Panc1 (cell line): Measurements from ENCODE around the gene GALNT10. TPM values are rescaled to one million over a fixed set of nuclear protein-coding genes. Genes with fewer than 3 reads are reported as not detected.

Source experiments
- ATAC-seq: fragments of 200-7000 bp; cut with Tn5 transposase; 2 replicates; pipeline ENCODE4 v1.9.1; 2020; ENCODE audit warnings: mild to moderate bottlenecking, moderate library complexity
- BruUV-seq: library from RNA; stranded (reverse); fragments of 400-500 nt; replicated peaks from 2 replicates; lab custom pipeline; 2021; lab: Mats Ljungman, UMichigan
- CTCF ChIA-PET: fragments of 300-600 bp; sonication (Branson Sonifier 250); formaldehyde crosslinking; loops from one replicate; lab custom pipeline; 2022; ENCODE audit warnings: antibody characterized with exemption; lab: Charles Lee
- POLR2A ChIA-PET: fragments of 300-600 bp; sonication (Branson Sonifier 250); formaldehyde crosslinking; loops from one replicate; lab custom pipeline; 2022; ENCODE audit warnings: antibody characterized with exemption; lab: Charles Lee
- DNase-seq: peaks from one replicate; pipeline ENCODE4 v3.0.0-alpha.2; 2010; ENCODE audit warnings: low read depth, low spot score
- H3K27ac ChIP-seq: 2 replicates; pipeline ENCODE4 v1.5.1; 2011; ENCODE audit warnings: mild to moderate bottlenecking, low read length, inconsistent platforms
- H3K27me3 ChIP-seq: fragments of 200-500 bp; sonication (Bioruptor generic); 2 replicates; pipeline ENCODE4 v1.6.0; 2014; ENCODE audit warnings: low read length, inconsistent platforms; ENCODE audit not compliant: control insufficient read depth, insufficient read depth
- H3K36me3 ChIP-seq: fragments of 200-500 bp; sonication (Bioruptor generic); 2 replicates; pipeline ENCODE4 v1.5.1; 2014; ENCODE audit warnings: inconsistent platforms, mild to moderate bottlenecking, low read length, moderate library complexity; ENCODE audit not compliant: control insufficient read depth, insufficient read depth
- H3K4me1 ChIP-seq: 2 replicates; pipeline ENCODE4 v1.5.1; 2011; ENCODE audit warnings: inconsistent platforms, mild to moderate bottlenecking, low read length, moderate library complexity; ENCODE audit not compliant: control insufficient read depth, insufficient read depth
- H3K4me3 ChIP-seq, 2 experiments: 2 replicates each; pipeline ENCODE4 v1.5.1; 2011 to 2012; ENCODE audit warnings: low read depth in 2 of 2, low read length in 2 of 2, mild to moderate bottlenecking in 2 of 2, inconsistent platforms in 1 of 2, moderate library complexity in 1 of 2
- H3K9me3 ChIP-seq: fragments of 200-500 bp; sonication (Bioruptor generic); 2 replicates; pipeline ENCODE4 v1.5.1; 2014; ENCODE audit warnings: low read depth, mild to moderate bottlenecking, inconsistent platforms, low read length, moderate library complexity; ENCODE audit not compliant: control insufficient read depth, insufficient read depth
- POLR2AphosphoS5 ChIP-seq: IDR thresholded peaks from 2 replicates; pipeline ENCODE4 v1.6.1; 2012; ENCODE audit warnings: mild to moderate bottlenecking, low read depth, low read length, moderate library complexity
- SIN3A ChIP-seq: IDR thresholded peaks from 2 replicates; pipeline ENCODE4 v1.6.1; 2012; ENCODE audit warnings: low read depth, mild to moderate bottlenecking, low read length, moderate library complexity, borderline replicate concordance; ENCODE audit not compliant: insufficient read depth
- TCF7L2 ChIP-seq: IDR thresholded peaks from 2 replicates; pipeline ENCODE4 v1.6.1; 2011; ENCODE audit warnings: mild to moderate bottlenecking, low read depth, low read length, inconsistent platforms
- in situ Hi-C: cut with HindIII; loops from 2 replicates; pipeline ENCODE4 v1.10.0; 2016; ENCODE audit warnings: low sequenced_read_pairs, low pct_unique_long_range_greater_than_20kb
- intact Hi-C: fragments of 100-400 bp; cut with micrococcal nuclease; formaldehyde crosslinking; loops from one replicate; pipeline ENCODE4 v1.10.0; 2022; ENCODE audit not compliant: unreplicated experiment
- total RNA-seq: library from RNA; stranded (reverse); gene quantifications from one replicate; pipeline ENCODE4 v1.2.1, GENCODE V29; 2021; ENCODE audit not compliant: unreplicated experiment
- TF ChIP-seq, protein P1 (sequence below): fragments of 450-650 bp; IDR thresholded peaks from 2 replicates; pipeline ENCODE4 v1.5.1; 2017; ENCODE audit warnings: mild to moderate bottlenecking
- TF ChIP-seq, protein P2 (sequence below), 2 experiments: IDR thresholded peaks; 2 replicates each; pipeline ENCODE4 v1.6.1; 2011 to 2012; ENCODE audit warnings: low read depth in 2 of 2, control low read depth in 1 of 2, low read length in 1 of 2, mild to moderate bottlenecking in 1 of 2, moderate library complexity in 1 of 2; ENCODE audit not compliant: insufficient read depth in 1 of 2

Gene GALNT10
- total RNA-seq, 1 experiment from 2014 or later, result 50.5 TPM

DNA sequence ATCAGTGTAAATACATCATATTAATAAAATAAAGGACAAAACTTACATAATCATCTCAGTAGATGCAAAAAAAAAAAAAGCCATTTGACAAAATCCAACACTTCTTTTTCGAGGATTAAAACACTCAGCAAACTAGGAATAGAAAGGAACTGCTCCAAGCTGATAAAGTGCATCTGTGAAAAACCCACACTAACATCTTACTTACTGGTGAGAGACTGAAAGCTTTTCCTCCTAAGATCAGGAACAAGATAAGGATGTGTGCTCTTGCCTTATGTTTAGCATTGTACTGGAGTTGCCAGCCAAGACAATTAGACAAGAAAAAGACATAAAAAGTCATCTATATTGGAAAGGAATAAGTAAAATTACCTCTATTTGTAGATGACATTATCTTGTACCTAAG lies 135.0 kb downstream of the GALNT10 start:
- no TSS peak for BruUV-seq
- Histone ChIP-seq H3K27me3 (no peaks in the 10 kb centered on the region), H3K4me3 (no peak overlapping the region), H3K9me3 (no peaks in the 10 kb centered on the region), H3K4me1 (no peaks in the 10 kb centered on the region), H3K27ac (no peak overlapping the region), H3K36me3 (no peaks in the 10 kb centered on the region)
- TF ChIP-seq TCF7L2, result no peak
- in situ Hi-C loops, result no loop called here
- CTCF ChIA-PET, result interaction anchor here (0.7 kb wide), 1 partner anchor 66 kb away, joined by 4 read pairs; no protein-coding TSS in a partner anchor
- POLR2A ChIA-PET, result no interaction called here
- ATAC-seq (no peak), DNase-seq (no peak)
- intact Hi-C loops, result no loop called here

DNA sequence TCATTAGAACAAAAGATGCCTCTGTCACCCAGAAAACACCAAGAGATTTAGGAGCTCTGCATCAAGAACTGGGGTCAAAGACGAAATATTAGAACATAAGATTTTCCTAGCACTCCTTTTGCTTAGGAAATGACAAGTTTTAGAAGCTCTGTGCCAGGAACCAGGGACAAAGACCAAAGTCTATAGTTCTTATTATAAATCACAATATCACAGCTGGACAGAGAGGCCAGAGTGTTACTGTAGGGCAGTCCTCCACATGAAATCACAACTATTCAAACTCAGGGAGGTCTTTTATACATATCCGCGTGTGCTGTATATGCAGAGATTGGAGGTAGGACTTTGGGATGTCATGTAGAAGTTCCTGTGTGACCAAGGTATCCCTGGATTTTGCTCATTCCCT lies 138.5 kb downstream of the GALNT10 start:
- no peaks in the 10 kb centered on the region for H3K27me3 ChIP-seq
- ATAC-seq, result no peak
- CTCF ChIA-PET, result no interaction called here

DNA sequence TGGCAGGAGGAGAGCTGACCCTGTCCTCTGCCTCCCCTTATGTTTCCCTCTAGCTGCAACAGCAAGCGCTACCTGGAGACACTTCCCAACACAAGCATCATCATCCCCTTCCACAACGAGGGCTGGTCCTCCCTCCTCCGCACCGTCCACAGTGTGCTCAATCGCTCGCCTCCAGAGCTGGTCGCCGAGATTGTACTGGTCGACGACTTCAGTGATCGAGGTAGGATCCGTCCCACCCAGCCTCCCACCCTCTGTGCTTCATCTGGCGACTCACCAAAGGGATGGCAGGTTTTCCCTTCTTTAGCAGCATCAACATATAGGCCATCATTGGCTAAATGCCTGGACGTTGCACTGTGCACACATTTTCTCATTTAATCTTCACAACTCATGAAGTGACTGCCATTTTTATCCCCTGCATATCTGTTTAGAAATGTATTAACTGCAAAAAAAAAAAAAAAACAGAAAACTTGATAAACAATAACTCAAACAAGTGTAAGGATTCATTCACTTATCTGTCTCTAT lies 139.0 kb downstream of the GALNT10 start:
- no peak overlapping the region for H3K4me3 ChIP-seq
- CTCF ChIA-PET, result no interaction called here
- H3K4me1 ChIP-seq, result no peaks in the 10 kb centered on the region
- no peaks in the 10 kb centered on the region for H3K9me3 ChIP-seq
- TF ChIP-seq, protein P1, sequence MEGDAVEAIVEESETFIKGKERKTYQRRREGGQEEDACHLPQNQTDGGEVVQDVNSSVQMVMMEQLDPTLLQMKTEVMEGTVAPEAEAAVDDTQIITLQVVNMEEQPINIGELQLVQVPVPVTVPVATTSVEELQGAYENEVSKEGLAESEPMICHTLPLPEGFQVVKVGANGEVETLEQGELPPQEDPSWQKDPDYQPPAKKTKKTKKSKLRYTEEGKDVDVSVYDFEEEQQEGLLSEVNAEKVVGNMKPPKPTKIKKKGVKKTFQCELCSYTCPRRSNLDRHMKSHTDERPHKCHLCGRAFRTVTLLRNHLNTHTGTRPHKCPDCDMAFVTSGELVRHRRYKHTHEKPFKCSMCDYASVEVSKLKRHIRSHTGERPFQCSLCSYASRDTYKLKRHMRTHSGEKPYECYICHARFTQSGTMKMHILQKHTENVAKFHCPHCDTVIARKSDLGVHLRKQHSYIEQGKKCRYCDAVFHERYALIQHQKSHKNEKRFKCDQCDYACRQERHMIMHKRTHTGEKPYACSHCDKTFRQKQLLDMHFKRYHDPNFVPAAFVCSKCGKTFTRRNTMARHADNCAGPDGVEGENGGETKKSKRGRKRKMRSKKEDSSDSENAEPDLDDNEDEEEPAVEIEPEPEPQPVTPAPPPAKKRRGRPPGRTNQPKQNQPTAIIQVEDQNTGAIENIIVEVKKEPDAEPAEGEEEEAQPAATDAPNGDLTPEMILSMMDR, result no peak
- TF ChIP-seq, protein P2, sequence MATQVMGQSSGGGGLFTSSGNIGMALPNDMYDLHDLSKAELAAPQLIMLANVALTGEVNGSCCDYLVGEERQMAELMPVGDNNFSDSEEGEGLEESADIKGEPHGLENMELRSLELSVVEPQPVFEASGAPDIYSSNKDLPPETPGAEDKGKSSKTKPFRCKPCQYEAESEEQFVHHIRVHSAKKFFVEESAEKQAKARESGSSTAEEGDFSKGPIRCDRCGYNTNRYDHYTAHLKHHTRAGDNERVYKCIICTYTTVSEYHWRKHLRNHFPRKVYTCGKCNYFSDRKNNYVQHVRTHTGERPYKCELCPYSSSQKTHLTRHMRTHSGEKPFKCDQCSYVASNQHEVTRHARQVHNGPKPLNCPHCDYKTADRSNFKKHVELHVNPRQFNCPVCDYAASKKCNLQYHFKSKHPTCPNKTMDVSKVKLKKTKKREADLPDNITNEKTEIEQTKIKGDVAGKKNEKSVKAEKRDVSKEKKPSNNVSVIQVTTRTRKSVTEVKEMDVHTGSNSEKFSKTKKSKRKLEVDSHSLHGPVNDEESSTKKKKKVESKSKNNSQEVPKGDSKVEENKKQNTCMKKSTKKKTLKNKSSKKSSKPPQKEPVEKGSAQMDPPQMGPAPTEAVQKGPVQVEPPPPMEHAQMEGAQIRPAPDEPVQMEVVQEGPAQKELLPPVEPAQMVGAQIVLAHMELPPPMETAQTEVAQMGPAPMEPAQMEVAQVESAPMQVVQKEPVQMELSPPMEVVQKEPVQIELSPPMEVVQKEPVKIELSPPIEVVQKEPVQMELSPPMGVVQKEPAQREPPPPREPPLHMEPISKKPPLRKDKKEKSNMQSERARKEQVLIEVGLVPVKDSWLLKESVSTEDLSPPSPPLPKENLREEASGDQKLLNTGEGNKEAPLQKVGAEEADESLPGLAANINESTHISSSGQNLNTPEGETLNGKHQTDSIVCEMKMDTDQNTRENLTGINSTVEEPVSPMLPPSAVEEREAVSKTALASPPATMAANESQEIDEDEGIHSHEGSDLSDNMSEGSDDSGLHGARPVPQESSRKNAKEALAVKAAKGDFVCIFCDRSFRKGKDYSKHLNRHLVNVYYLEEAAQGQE (IDR thresholded peaks at IDR 0.05; ENCODE audit: insufficient read depth in 1 of 2, low read depth in 2 of 2, low read length in 1 of 2), result no peak
- TF ChIP-seq TCF7L2, result no peak
- no peak for TF ChIP-seq SIN3A
- TF ChIP-seq POLR2AphosphoS5, result no peak
- in situ Hi-C loops (no loop called here), intact Hi-C loops (no loop called here)
- POLR2A ChIA-PET, result no interaction called here
- no peak overlapping the region for H3K27ac ChIP-seq
- H3K36me3 ChIP-seq, result no peaks in the 10 kb centered on the region
- DNase-seq (no peak), ATAC-seq (no peak)
- no peaks in the 10 kb centered on the region for H3K27me3 ChIP-seq
- BruUV-seq, result no TSS peak

More for the DNA sequence above, 138.5 kb downstream of the GALNT10 start:
- Histone ChIP-seq H3K27ac (no peak overlapping the region), H3K4me3 (no peak overlapping the region), H3K9me3 (no peaks in the 10 kb centered on the region), H3K36me3 (no peaks in the 10 kb centered on the region), H3K4me1 (no peaks in the 10 kb centered on the region)
- POLR2A ChIA-PET, result no interaction called here
- TF ChIP-seq SIN3A (no peak), POLR2AphosphoS5 (no peak), TCF7L2 (no peak)
- TF ChIP-seq, protein P1, result no peak
- TF ChIP-seq, protein P2 (IDR thresholded peaks at IDR 0.05; ENCODE audit: insufficient read depth in 1 of 2, low read depth in 2 of 2, low read length in 1 of 2), result no peak
- no TSS peak for BruUV-seq
- in situ Hi-C loops, result no loop called here
- DNase-seq, result no peak
- intact Hi-C loops, result no loop called here
